A549 (cell line): ENCODE results near the gene DACH2. TPM values are rescaled to one million over a fixed set of nuclear protein-coding genes. Genes with fewer than 3 reads are reported as not detected.
A peak's percentile ranks its signal among the peaks of the same experiment; 100 is the strongest.

ENCODE experiments used
- ATAC-seq, 2 experiments: fragments of 200-7000 bp in 1 of 2; fragments of >200 bp in 1 of 2; cut with Nextera tagmentation in 1 of 2; cut with Tn5 transposase in 1 of 2; 3 replicates each; pipeline versions ENCODE4 v1.8.0 to v1.9.1; 2018 to 2020; ENCODE audit warnings: mild to moderate bottlenecking in 1 of 2, moderate library complexity in 1 of 2
- CTCF ChIA-PET: fragments of 300-600 bp; sonication (Branson Sonifier 250); formaldehyde crosslinking; extraction: SDS; loops from one replicate; lab custom pipeline; 2021; ENCODE audit warnings: antibody characterized with exemption, inconsistent platforms; lab: Yijun Ruan, JAX
- POLR2A ChIA-PET: fragments of 350-600 bp; formaldehyde crosslinking; extraction: SDS; loops from one replicate; lab custom pipeline; 2021; ENCODE audit warnings: antibody characterized with exemption, inconsistent platforms; lab: Yijun Ruan, JAX
- DNase-seq, 2 experiments: peaks; one replicate each; pipeline versions ENCODE4 v3.0.0 to v3.0.0-alpha.2; 2011 to 2016; ENCODE audit warnings: low read depth in 1 of 2, low spot score in 1 of 2
- FAIRE-seq: peaks from 2 replicates; lab custom pipeline; 2011; peaks lifted over from hg19 to GRCh38; lab: Jason Lieb, UNC
- H3K27ac ChIP-seq, 2 experiments: fragments of >200 bp; sonication (Bioruptor Twin); formaldehyde crosslinking; 3 replicates each; pipeline ENCODE4 v1.5.1; 2016 to 2017
- H3K4me1 ChIP-seq: fragments of >200 bp; sonication (Bioruptor Twin); formaldehyde crosslinking; 3 replicates; pipeline ENCODE4 v1.6.1; 2016
- H3K4me2 ChIP-seq: fragments of >200 bp; sonication (Bioruptor Twin); formaldehyde crosslinking; 3 replicates; pipeline ENCODE4 v1.6.1; 2016
- H3K4me3 ChIP-seq: fragments of >200 bp; sonication (Bioruptor Twin); formaldehyde crosslinking; 3 replicates; pipeline ENCODE4 v1.5.1; 2016
- H3K9me3 ChIP-seq: fragments of >200 bp; sonication (Bioruptor Twin); formaldehyde crosslinking; 3 replicates; pipeline ENCODE4 v1.6.1; 2016
- BCL3 ChIP-seq: fragments of >200 bp; sonication (Bioruptor Twin); formaldehyde crosslinking; IDR thresholded peaks from 3 replicates; pipeline ENCODE4 v1.6.1; 2016
- BHLHE40 ChIP-seq: IDR thresholded peaks from 2 replicates; pipeline ENCODE4 v1.6.1; 2012; ENCODE audit warnings: low read depth, low read length, inconsistent platforms
- CHD2 ChIP-seq: fragments of 150-350 bp; IDR thresholded peaks from 2 replicates; pipeline ENCODE4 v1.6.1; 2014; ENCODE audit warnings: low read length; ENCODE audit not compliant: partially characterized antibody
- ELK1 ChIP-seq: fragments of 150-350 bp; IDR thresholded peaks from 2 replicates; pipeline ENCODE4 v1.6.1; 2014; ENCODE audit warnings: low read depth, mild to moderate bottlenecking, low read length
- HDAC2 ChIP-seq: fragments of 200-600 bp; sonication (generic); IDR thresholded peaks from 2 replicates; pipeline ENCODE4 v1.6.1; 2016
- HOXB13 ChIP-seq: fragments of 250-450 bp; sonication (Bioruptor Pico); IDR thresholded peaks from 2 replicates; pipeline ENCODE4 v1.5.0; 2020; ENCODE audit warnings: low read depth, mild to moderate bottlenecking, moderate library complexity
- JUNB ChIP-seq: fragments of >200 bp; sonication (Bioruptor Twin); formaldehyde crosslinking; IDR thresholded peaks from 2 replicates; pipeline ENCODE4 v1.6.1; 2016
- KDM5A ChIP-seq: fragments of 200-600 bp; sonication (generic); IDR thresholded peaks from 2 replicates; pipeline ENCODE4 v1.6.1; 2016; ENCODE audit warnings: antibody characterized with exemption, mild to moderate bottlenecking
- MAFK ChIP-seq: fragments of 450-650 bp; IDR thresholded peaks from 2 replicates; pipeline ENCODE4 v1.6.1; 2014; ENCODE audit not compliant: partially characterized antibody
- MAZ ChIP-seq: fragments of 150-350 bp; IDR thresholded peaks from 2 replicates; pipeline ENCODE4 v1.6.1; 2014; ENCODE audit warnings: antibody characterized with exemption, low read depth, low read length, borderline replicate concordance
- MYC ChIP-seq: IDR thresholded peaks from 2 replicates; pipeline ENCODE4 v1.6.1; 2012; ENCODE audit warnings: mild to moderate bottlenecking, inconsistent platforms, low read length, improper control_type of control experiment, borderline replicate concordance
- NFE2L2 ChIP-seq: fragments of 150-350 bp; conservative IDR thresholded peaks from 2 replicates; pipeline ENCODE4 v1.6.1; 2014; ENCODE audit warnings: low read length
- PBX3 ChIP-seq: IDR thresholded peaks from 2 replicates; pipeline ENCODE4 v1.6.1; 2012
- POLR2A ChIP-seq: IDR thresholded peaks from 2 replicates; pipeline ENCODE4 v1.6.1; 2012; ENCODE audit warnings: mild to moderate bottlenecking, low read length
- RAD21 ChIP-seq, 2 experiments: fragments of >200 bp in 1 of 2; sonication (Bioruptor Twin) in 1 of 2; formaldehyde crosslinking in 1 of 2; IDR thresholded peaks in 1 of 2; conservative IDR thresholded peaks in 1 of 2; 2 replicates in 1 of 2; 3 replicates in 1 of 2; pipeline ENCODE4 v1.6.1; 2012 to 2018; ENCODE audit warnings: inconsistent platforms in 1 of 2
- RARB ChIP-seq: fragments of 250-450 bp; sonication (Bioruptor Pico); IDR thresholded peaks from 2 replicates; pipeline ENCODE4 v1.8.0; 2021; ENCODE audit warnings: mild to moderate bottlenecking, moderate library complexity
- RFX5 ChIP-seq: fragments of 450-650 bp; IDR thresholded peaks from 2 replicates; pipeline ENCODE4 v1.7.1; 2014; ENCODE audit warnings: antibody characterized with exemption, mild to moderate bottlenecking, moderate library complexity
- RNF2 ChIP-seq: fragments of 200-600 bp; sonication (generic); IDR thresholded peaks from 2 replicates; pipeline ENCODE4 v1.6.1; 2016; ENCODE audit warnings: low read depth, mild to moderate bottlenecking, antibody characterized with exemption, moderate library complexity, borderline replicate concordance
- SREBF2 ChIP-seq: fragments of 450-650 bp; IDR thresholded peaks from 2 replicates; pipeline ENCODE4 v1.6.1; 2014; ENCODE audit warnings: mild to moderate bottlenecking, moderate library complexity
- USF2 ChIP-seq: fragments of 450-650 bp; IDR thresholded peaks from 2 replicates; pipeline ENCODE4 v1.6.1; 2014; ENCODE audit warnings: antibody characterized with exemption
- ZC3H11A ChIP-seq: fragments of 450-650 bp; IDR thresholded peaks from 2 replicates; pipeline ENCODE4 v1.6.1; 2014; ENCODE audit warnings: antibody characterized with exemption, mild to moderate bottlenecking
- ZFP36 ChIP-seq: fragments of 450-650 bp; IDR thresholded peaks from 2 replicates; pipeline ENCODE4 v1.6.1; 2014; ENCODE audit warnings: borderline replicate concordance; ENCODE audit not compliant: partially characterized antibody
- WGBS: methylation state at CpG from one replicate; pipeline ENCODE4 v1.1.6; 2017; ENCODE audit errors: missing lambda C conversion rate; 5-methylcytosine and 5-hydroxymethylcytosine counted together
- polyA plus RNA-seq, 4 experiments: library from polyadenylated mRNA; depleted of rRNA in 3 of 4; stranded (reverse); fragments of >200 nt; fragmentation: RNase III in 1 of 4; extraction: RNeasy Plus Mini Kit Qiagen cat#74134 plus additional on column Dnase treatment in 1 of 4; gene quantifications; 2 replicates in 3 of 4; 3 replicates in 1 of 4; pipeline ENCODE4 v1.2.3, GENCODE V29; 2011 to 2017

DACH2 gene
- polyA plus RNA-seq, 2 of the 4 experiments (the other 2 are of a cell fraction): 0.04 TPM; not detected in 1

- no peak for ATAC-seq
- FAIRE-seq: no peak
These were observed 307.2 kb downstream of the DACH2 start for GRCh38 chrX:86455495-86455894.

GRCh38 chrX:86460760-86461159, 312.5 kb downstream of the DACH2 start:
- FAIRE-seq: peak; percentile 85
- CTCF ChIA-PET: no interaction called here

More at GRCh38 chrX:86455495-86455894, 307.2 kb downstream of the DACH2 start:
- Histone ChIP-seq H3K9me3 (no peaks in the 10 kb centered on the region), H3K4me3 (no peak overlapping the region), H3K27ac (no peak overlapping the region), H3K4me2 (no peak overlapping the region), H3K4me1 (no peaks in the 10 kb centered on the region)
- POLR2A ChIA-PET: no interaction called here
- CTCF ChIA-PET: no interaction called here
- WGBS: no CpG with 5 or more reads among the region's 5 CpGs
- TF ChIP-seq NFE2L2 (no peak), ELK1 (no peak), RFX5 (no peak), POLR2A (no peak), PBX3 (no peak), MYC (no peak), BCL3 (no peak), JUNB (no peak), MAZ (no peak), BHLHE40 (no peak), HDAC2 (no peak), CHD2 (no peak)
- no peak for DNase-seq

GRCh38 chrX:86504297-86504696, 356.0 kb downstream of the DACH2 start:
- ChIA-PET CTCF (no interaction called here), POLR2A (no interaction called here)
- DNase-seq (no peak), FAIRE-seq (no peak), ATAC-seq (no peak)
- Histone ChIP-seq H3K27ac (no peak overlapping the region), H3K4me3 (no peak overlapping the region), H3K4me1 (no peaks in the 10 kb centered on the region), H3K9me3 (no peaks in the 10 kb centered on the region), H3K4me2 (no peak overlapping the region)
- TF ChIP-seq HOXB13 (CRISPR knock-in tag) (no peak), ZFP36 (no peak), RFX5 (no peak), CHD2 (no peak), SREBF2 (no peak), ZC3H11A (peak; percentile 28; the same call in 1 of the 2 replicates), RAD21 (conservative IDR thresholded peaks at IDR 0.05 in 1 of 2, IDR thresholded peaks at IDR 0.05 in 1 of 2) (no peak)
- 59% methylated on average over 1 of the region's 1 CpG for WGBS

More at GRCh38 chrX:86460760-86461159, 312.5 kb downstream of the DACH2 start:
- H3K9me3 ChIP-seq: no peaks in the 10 kb centered on the region
- no peak overlapping the region for H3K4me2 ChIP-seq
- no peaks in the 10 kb centered on the region for H3K4me1 ChIP-seq
- WGBS: 26% methylated on average over 3 of the region's 3 CpGs
- H3K4me3 ChIP-seq: no peak overlapping the region
- no peak for DNase-seq
- H3K27ac ChIP-seq: no peak overlapping the region
- POLR2A ChIA-PET: no interaction called here
- ATAC-seq: no peak
- TF ChIP-seq HOXB13 (CRISPR knock-in tag) (no peak), MAFK (peak; percentile 61)

GRCh38 chrX:86507331-86507730, 359.1 kb downstream of the DACH2 start:
- H3K9me3 ChIP-seq: no peaks in the 10 kb centered on the region
- POLR2A ChIA-PET: no interaction called here
- DNase-seq (no peak), ATAC-seq (no peak), FAIRE-seq (no peak)
- H3K4me2 ChIP-seq: no peak overlapping the region
- H3K4me3 ChIP-seq: no peak overlapping the region
- CTCF ChIA-PET: no interaction called here
- no peak for TF ChIP-seq RNF2
- TF ChIP-seq KDM5A: no peak
- no peak for TF ChIP-seq USF2
- TF ChIP-seq RARB (CRISPR knock-in tag): no peak
- TF ChIP-seq, all 56 proteins: peak for 0
- H3K4me1 ChIP-seq: no peaks in the 10 kb centered on the region
- 31% methylated on average over 2 of the region's 2 CpGs for WGBS
- no peak overlapping the region for H3K27ac ChIP-seq
